Measurements from ENCODE around the gene ZNF18. TPM values are rescaled to one million over a fixed set of nuclear protein-coding genes. Genes with fewer than 3 reads are reported as not detected.
"Not testable (repeated sequence)": the region's sequence is repeated elsewhere in the genome, so short reads cannot be mapped to it uniquely, and the experiment has no call there.

ZNF18 gene
- total RNA-seq, 1 donor from 2014 or later: 4.0 TPM

DNA sequence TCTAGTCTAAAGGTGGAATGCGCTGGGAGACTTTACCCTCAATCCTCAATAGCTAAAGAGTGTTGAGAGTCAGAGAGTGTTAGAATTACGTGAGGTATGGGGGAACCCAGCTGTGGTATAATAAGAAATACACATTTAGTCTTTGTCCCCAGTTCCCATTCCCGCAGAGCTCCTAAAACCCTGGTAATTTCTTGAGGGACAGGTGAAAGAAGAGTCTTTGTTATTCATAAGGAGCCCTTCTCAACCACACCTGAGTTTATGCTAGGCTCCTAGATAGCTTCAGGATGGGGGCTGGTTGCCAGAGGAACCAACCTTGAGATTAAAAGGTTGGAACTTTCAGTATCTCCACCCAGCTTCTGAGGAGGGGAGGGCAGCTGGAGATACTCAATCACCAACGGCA is 5.8 kb downstream of the ZNF18 start:
- DNase-seq (no peak), ATAC-seq (ENCODE audit: poor library complexity) (no peak)
- intact Hi-C loops (cut with DNase I): no loop called here

DNA sequence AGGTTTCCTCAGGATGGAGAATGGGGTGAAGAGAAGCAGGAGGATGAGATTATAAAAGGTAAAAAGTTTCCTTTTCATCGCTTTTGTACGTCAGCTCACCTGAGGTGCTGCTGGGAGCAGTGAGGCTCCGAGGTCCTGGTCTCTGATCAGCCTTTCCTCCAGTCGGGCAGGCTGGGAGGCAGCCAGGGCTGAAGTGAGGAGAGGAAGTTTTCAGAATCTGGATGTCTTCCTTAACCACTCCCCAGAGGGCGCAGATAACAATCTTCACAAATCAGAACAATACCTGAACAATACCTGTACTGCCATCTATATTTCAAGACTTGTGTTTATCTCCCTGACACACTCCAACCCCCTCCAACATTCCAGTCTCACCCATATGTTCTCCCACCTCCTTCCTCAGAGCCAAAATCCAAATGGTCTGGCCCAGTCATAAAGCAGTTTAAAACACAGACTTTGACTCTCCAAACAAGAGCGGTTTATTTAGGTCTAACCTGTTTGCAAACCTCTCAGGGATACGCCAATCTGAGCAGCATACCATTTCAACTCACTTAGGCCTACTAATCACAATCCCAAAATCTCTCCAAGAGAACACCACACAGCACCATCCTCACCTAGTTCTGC is 6.8 kb downstream of the ZNF18 start:
- DNase-seq: no peak
- ATAC-seq (ENCODE audit: poor library complexity): no peak
- intact Hi-C loops (cut with DNase I): no loop called here

DNA sequence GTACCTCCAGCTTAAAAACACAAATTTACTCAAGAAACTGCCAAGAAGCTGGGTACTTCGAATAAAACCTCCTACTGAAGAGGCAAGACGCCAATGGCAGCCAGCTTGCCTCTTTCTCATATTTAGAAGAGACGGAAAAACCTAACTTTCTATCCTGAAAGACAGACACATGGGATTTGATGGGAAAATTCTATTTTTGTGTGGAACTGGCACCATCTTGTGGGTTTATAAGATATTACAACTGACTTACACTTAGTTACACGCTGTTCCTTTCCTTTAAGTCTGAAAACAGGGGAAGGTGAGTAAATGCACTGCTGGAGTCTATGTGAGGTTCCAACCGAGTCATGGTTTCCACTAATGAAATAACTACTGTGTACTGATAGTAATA is 10.3 kb downstream of the ZNF18 start:
- intact Hi-C loops (cut with DNase I): no loop called here
- ATAC-seq (ENCODE audit: poor library complexity) (peak; percentile 81), DNase-seq (no peak)

DNA sequence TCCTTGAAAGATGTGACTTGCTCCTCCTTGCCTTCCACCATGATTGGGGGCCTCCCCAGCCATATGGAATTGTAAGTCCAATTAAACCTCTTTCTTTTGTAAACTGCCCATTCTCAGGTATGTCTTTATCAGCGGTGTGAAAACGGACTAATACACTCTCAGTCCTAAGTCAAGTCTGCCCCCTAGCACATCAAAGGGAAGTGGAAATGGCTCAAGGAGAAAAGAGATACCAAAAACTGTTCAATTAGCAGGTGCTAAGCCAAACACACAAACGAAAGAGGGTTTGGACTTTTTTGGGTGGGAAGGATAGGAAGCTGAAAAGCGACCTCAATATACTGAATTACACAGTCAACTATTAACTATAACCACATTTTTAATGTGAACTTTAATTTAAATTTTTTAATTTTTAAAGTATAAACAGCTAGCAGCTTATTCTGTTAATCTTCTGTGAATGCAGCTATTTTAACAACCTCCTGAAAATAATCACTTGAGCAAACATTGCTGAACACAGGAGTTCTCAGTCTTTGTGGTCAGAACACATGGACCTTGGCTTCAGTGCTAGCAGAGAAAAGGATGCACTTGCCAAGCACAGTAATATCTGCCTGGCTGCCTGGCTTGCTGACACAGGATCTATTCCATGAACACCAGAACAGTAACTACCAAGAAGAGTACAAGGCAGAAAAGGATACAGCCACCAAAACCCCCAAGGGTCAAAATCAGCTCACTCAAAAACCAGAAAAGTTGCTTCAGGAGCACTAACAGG is 10.9 kb downstream of the ZNF18 start:
- intact Hi-C loops (cut with DNase I): no loop called here
- ATAC-seq (ENCODE audit: poor library complexity) (peak; percentile 78), DNase-seq (peak; percentile 42)

DNA sequence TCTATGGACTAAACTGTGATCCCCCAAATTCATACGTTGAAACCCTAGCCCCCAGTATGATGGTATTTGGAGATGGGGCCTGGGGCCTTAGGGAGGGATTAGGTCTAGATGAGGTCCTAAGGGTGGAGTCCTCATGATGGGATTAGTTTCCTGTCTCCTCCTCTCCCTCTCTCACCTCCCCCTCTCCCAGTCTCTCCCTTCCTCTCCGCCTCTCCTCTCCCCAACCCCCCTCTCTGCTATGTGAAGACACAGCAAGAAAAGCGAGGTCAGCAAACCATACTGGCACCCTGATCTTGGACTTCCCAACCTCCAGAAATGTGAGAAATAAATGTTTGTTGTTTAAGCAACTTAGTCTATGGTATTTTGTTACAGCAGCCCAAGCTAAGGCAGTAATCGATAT is 15.4 kb downstream of the ZNF18 start:
- ATAC-seq (ENCODE audit: poor library complexity) (no peak), DNase-seq (no peak)
- intact Hi-C loops (cut with DNase I): no loop called here

DNA sequence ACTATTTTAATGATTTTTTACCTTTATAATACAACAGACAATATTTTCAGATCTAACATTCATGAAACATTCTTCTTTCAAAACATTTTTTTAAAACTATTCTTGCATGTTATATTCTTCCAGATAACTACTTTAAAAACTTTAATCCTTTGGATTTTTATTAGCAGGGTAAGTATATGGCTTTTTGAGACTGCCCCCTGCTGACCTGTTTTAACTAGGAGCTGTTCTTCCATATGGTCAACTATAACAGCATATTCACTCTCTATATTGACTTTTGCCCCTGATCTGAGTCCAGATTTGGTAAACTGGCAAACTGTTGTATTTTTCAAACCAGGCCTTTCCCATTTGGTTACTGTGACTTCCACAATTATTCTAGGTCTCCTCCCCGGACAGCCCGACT is 16.5 kb downstream of the ZNF18 start:
- ATAC-seq (ENCODE audit: poor library complexity): no peak
- intact Hi-C loops (cut with DNase I): no loop called here

DNA sequence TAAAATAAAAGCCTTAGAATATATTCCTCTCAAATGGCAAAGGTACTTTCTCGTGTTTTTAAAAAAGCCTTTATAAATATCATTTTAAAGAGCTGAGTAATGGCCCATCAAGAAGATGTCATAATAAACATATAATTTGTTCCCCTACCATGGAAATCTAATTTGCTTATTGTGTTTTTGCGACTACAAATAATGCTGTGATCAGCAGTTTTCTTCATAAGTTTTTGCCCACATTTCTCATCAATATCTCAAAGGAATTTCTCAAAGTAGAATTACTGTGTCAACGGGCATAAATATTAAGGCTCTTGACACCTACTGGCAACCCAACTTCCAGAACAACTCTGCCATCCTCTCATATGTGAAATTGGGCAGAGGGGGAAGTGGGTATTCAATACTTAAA is 17.5 kb downstream of the ZNF18 start:
- intact Hi-C loops (cut with DNase I): no loop called here
- no peak for ATAC-seq (ENCODE audit: poor library complexity)
- DNase-seq: no peak

More for the DNA sequence above, 16.5 kb downstream of the ZNF18 start:
- DNase-seq: no peak

DNA sequence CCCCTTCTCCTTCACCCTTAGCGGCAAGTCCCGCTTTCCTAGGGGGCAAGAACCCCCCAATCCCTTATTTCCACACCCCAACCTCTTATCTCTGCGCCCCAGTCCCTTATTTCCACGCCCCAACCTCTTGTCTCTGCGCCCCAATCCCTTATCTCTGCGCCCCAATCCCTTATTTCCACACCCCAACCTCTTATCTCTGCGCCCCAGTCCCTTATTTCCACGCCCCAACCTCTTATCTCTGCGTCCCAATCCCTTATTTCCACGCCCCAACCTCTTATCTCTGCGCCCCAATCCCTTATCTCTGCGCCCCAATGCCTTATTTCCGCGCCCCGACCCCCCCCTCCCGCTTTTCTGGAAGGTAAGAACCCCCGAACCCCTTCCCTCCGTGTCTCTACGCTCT is 24.5 kb downstream of the ZNF18 start:
- ATAC-seq (ENCODE audit: poor library complexity); intact Hi-C loops (cut with DNase I); DNase-seq: not testable (repeated sequence)

DNA sequence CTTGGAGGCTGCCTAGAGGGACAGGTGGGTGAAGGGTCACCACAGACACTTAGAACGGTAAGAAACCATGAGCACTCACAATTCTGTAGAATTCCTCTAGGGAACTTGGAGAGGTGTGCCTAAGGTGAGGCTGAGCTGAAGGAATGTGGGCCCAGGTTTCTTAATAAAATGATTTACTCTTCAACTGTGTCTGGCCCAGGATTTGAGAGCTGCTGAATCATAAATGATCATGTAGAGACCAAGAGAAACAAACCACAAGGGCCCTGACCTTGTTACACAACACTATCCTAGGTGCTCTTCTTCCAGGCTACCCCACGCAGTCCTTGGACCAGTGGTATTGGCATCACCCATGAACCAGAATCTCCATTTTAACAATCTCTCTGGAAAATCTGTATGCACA is 27.7 kb downstream of the ZNF18 start:
- no peak for ATAC-seq (ENCODE audit: poor library complexity)
- no peak for DNase-seq
- intact Hi-C loops (cut with DNase I): no loop called here

DNA sequence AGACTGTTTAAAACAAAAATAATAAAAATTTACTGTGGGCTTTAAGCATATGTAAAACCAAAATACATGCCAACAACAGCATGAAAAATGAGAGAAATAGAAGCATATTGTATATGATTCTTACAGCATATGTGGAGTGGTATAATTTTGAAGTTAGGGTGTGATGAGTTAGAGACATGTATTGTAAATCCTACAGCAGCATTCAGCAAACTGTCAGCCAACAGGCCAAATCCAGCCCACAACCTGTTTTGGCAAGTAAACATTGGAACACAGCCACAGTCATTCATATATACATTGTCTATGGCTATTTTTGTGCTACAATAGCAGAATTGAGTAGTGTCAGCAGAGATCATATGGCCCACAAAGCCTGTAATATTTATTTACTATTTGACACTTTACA is 42.3 kb downstream of the ZNF18 start:
- no peak for ATAC-seq (ENCODE audit: poor library complexity)
- no peak for DNase-seq
- intact Hi-C loops (cut with DNase I): no loop called here

DNA sequence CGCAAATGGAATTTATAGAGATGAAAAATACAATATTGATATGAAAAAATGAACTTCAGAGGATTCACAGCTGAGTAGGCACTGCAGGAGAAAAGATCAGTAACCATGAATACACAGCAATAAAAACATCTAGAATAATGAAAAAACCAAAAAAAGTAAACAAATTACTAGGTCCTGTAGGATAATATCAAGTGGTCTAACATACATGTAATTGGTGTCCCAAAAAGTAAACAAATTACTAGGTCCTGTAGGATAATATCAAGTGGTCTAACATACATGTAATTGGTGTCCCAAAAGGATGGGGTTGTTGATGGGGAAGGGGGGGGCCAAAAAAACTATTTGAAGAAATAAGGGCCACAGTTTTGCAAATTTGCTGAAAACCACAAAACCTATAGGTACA is 43.4 kb downstream of the ZNF18 start:
- DNase-seq: no peak
- ATAC-seq (ENCODE audit: poor library complexity): no peak
- intact Hi-C loops (cut with DNase I): no loop called here

DNA sequence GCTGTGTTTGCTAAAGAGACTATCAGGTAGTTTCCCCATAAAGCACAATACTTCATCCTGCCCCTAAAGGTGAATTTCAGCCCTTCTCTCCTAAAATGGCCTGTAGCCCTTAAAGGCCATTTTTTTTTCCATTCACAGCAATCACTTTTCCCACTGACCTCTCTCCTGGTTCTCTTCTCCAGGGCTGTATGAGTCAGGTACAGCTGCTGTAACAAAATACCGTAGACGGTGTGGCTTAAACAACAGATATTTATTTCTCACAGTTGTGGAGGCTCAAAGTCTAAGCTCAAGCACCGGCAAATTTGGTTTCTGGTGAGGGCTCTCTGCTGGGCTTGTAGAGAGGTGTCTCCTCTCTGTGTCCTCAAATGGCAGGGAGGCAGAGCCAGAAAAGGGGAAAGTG is 44.7 kb downstream of the ZNF18 start:
- ATAC-seq (ENCODE audit: poor library complexity) (no peak), DNase-seq (no peak)
- intact Hi-C loops (cut with DNase I): no loop called here

DNA sequence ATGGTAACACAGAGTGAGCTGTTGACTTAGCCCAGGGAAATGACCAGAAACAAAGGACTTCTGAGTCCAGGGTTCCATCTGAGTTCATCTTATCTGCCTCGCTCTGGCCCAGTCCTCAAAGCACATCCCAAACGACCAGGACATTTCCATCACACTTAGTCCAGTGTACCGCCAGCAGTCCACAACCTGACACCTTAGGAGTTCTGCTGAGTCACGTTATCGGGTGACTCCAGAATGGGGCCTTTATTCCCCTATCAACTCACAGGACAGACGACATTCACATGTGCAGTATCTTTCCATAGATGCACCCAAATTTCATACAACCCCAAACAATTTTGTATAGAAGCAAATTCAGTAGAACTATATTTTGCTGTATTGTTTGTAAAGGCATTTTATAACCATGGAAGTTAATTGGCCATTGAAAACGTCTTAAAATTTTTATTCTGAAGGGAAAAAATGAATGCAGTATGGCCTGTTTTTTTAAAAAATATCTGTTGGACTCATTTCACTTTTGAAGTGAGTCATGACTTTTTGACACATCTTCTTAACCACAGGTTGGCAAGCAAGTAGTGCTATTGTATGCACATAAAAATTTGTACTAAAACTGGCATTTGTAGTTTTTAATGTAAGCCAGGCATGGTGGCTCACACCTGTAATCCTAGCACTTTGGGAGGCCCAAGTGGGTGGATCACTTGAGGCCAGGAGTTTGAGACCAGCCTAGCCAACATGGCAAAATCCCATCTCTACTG is 46.3 kb downstream of the ZNF18 start:
- intact Hi-C loops (cut with DNase I): no loop called here
- DNase-seq (no peak), ATAC-seq (ENCODE audit: poor library complexity) (no peak)

DNA sequence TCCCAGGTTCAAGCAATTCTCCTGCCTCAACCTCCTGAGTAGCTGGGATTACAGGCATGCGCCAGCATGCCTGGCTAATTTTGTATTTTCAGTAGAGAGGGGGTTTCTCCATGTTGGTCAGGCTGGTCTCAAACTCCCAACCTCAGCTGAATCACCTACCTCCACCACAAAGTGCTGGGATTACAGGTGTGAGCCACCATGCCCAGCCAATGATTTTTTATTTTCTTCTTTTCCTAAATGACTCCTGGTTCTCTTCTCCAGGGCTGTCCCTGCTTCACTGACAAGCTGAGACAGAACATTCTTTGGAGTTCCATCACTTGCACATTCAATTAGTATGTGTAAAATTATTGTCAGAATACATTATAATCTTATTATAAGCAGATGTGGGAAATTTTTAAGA is 47.7 kb downstream of the ZNF18 start:
- ATAC-seq (ENCODE audit: poor library complexity); intact Hi-C loops (cut with DNase I); DNase-seq: not testable (repeated sequence)

DNA sequence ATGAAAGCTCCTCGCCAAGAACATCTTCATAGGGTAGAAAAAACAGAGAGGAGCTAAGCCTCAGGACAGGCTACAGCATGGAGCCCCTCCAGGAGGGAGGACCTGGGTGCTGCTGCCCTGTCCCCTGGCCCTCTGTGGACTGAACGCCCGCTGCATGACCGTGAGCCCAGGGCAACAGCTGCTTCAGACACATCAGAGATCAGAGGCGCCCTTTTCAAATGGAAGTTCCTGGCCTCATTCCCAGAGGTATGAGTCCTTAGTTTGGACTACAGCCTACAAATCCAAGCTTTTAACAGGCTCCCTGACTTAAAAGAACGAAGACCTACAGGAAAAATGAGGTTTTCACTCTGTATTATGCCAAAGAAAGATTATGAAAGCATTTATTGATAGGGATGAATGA is 48.5 kb downstream of the ZNF18 start:
- no peak for DNase-seq
- intact Hi-C loops (cut with DNase I): no loop called here
- ATAC-seq (ENCODE audit: poor library complexity): peak; percentile 60

DNA sequence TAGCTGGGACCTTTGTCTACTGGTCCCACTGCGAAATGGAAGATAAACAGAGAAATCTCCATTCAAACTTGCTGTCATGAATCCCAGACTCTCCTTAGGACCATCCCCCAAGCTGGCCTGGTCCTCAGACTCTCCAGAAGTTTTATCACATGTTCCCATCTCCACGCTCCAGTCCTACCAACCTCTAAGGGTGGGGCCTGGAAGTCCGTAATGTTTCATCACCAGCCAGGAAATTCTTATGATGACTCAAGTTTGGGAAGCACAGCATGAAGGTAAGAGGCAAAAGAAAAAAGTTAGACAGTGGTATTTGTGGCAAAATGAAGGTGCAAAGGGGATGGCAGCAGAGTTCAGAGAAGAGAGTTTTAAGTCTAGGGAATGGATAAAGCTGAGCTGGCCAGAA is 52.7 kb downstream of the ZNF18 start:
- ATAC-seq (ENCODE audit: poor library complexity) (no peak), DNase-seq (no peak)
- intact Hi-C loops (cut with DNase I): no loop called here

DNA sequence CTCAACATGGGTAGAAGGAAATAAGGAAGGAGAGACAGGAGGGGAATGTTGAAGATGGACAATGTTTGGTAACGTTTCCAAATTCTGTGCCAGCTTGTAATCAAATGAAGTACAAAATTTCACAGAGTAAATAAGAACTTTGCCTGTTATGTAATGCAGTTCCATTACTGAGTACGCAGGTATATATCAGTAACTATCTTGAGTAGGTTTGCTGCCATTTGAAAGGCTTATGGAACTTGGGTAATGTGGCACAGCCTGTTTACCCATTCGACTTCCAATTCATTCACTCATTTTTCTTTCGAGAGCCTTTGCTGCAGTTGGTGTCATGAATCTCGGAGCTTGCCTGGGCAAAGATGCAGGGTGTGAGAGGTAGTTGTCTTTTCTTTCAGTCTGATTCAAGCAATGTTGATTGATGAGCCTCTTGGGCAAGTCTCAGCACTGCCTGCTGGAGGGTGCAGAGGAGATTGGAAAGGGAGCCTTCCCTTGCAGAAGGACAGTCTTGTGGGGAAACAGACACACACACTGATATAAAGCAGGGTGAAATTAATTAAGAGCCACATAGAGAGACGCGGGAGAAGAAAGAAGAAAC is 53.4 kb downstream of the ZNF18 start:
- intact Hi-C loops (cut with DNase I): no loop called here
- DNase-seq (no peak), ATAC-seq (ENCODE audit: poor library complexity) (no peak)

DNA sequence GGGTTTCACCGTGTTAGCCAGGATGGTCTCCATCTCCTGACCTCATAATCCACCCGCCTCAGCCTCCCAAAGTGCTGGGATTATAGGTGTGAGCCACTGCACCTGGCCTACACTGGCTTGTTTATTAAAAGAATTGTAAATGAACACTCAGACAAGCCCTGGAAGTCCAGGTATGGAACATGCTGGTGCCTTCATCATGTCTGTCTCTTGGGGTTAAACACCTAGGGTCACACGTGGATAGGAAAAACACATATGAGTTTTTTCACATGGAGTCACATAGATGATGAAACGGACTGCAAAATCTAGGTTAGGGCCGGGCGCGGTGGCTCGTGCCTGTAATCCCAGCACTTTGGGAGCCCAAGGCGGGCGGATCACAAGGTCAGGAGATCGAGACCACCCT is 54.2 kb downstream of the ZNF18 start:
- DNase-seq; ATAC-seq (ENCODE audit: poor library complexity); intact Hi-C loops (cut with DNase I): not testable (repeated sequence)

DNA sequence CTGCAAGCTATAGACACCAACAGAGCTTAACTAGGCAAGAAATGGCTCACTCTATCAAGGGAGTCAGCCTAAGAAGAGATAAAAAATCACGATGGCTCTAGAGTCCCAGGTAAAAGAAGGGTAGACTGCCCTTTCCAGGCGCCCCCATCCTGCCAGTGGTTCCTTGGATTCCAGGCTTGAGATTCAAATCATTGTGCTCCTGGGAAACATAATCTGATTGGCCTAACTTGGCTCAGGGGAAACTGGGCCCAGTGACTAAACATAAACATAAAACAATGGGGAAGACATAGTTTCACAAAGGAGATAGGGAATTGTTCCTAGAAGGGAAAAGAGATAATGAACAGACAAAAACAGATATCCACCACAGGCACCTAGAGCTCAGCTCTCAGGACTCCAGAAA is 56.4 kb downstream of the ZNF18 start:
- DNase-seq (no peak), ATAC-seq (ENCODE audit: poor library complexity) (no peak)
- intact Hi-C loops (cut with DNase I): no loop called here

Measured in Right ventricle myocardium superior (tissue), 1 donor.